AG10803 (cell line): ENCODE data around the gene GRIK1.

Source experiments
- DNase-seq: peaks from one replicate; pipeline ENCODE4 v3.0.0; 2010; ENCODE audit warnings: low read depth
- H3K4me3 ChIP-seq: 2 replicates; pipeline ENCODE4 v1.5.1; 2011; ENCODE audit warnings: mild to moderate bottlenecking, low read length, control low read depth
- CTCF ChIP-seq: conservative IDR thresholded peaks from 2 replicates; pipeline ENCODE4 v1.5.1; 2011; ENCODE audit warnings: mild to moderate bottlenecking, low read length, control low read depth, inconsistent platforms

GRIK1 gene

DNA sequence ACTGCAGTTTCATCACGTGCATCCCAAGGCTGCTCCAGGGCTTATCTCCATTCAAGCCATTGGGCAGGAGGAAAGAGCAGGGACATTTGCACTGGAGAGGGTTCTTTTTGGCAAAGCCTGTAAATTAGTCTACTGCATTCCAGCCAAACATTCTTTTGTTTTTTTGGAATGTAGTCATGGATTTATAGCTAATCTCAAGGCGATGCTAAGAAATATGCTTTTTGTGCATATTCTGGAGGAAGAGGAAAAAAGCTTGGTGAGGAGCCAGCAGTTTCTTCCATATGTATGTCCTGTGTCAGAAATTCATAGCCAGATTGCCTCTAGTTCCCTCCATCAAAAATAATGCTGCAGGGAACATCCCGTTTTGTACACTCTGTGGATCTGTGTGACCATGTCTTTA, 419.6 kb downstream of the GRIK1 start:
- DNase-seq: peak; percentile 58
- no peak for TF ChIP-seq CTCF
- H3K4me3 ChIP-seq: no peak overlapping the region

DNA sequence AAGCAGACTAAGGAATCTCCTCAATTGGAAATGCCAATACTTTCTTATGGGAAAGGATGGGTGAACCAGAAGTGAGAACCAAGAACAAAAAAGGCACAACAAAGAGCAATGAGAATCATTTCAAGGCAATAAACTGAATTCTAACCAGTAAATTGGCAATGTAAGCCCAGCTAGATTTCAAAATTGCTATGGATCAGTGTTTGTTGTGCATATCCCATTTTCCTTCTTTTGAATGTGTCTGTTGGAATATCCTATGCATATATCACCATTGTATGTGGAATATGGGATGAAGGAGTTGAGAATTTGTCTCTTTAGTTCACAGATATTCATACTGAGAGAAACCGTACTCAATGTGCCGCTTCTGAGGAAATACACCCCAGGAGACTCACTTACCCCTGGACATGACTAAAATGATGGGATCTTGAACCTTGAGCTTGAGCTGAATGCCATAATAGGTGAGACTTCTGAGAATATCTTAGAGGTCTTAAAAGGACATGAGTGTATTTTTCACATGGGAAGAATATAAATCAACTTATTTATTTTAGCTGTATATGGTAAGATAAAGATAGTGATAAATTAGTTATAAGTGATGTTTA, 425.0 kb downstream of the GRIK1 start:
- no peak for TF ChIP-seq CTCF
- no peak for DNase-seq
- H3K4me3 ChIP-seq: no peak overlapping the region

DNA sequence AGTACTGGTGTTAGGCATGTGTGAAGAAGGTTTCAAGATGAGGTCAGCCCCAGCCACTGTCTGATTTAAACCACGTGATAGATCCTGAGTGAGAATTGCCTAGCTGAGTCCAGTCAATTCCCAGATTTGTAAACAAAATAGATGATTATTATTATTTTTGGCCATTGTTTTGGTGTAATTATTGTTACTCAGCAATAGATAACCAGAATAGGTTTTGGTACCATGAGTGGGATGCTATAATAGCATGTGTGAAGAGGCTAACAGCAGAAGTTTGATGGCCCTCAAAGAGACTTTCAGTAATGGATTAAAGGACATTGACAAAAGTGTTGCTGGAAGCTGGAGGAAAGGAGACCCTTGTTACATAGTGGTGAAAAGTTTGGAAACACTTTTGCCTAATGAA, 426.3 kb downstream of the GRIK1 start:
- no peak overlapping the region for H3K4me3 ChIP-seq
- TF ChIP-seq CTCF: no peak
- no peak for DNase-seq

DNA sequence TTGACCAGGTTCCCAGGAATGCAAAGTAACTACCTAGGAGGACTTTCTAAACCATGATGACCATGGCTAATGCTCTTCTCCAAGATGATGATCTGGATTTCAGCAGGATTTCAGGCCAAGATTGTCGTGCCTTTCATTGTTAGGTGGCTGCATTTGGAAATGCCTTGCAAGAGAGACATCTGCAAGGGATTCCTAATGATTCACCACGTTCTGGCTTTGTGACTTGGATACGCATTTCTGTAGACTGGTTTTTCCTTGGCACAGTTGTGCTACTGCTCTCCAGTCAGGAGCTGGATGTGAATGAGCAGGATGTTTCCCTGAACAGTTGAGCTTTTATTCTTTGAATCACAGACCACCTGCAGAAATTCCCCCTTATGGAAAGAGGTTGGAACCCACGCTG, 428.7 kb downstream of the GRIK1 start:
- no peak overlapping the region for H3K4me3 ChIP-seq
- TF ChIP-seq CTCF: no peak
- peak; percentile 67 for DNase-seq

GRCh38 chr21:29509121-29509520, 430.7 kb downstream of the GRIK1 start:
- DNase-seq: no peak
- H3K4me3 ChIP-seq: no peak overlapping the region
- no peak for TF ChIP-seq CTCF

GRCh38 chr21:29508301-29508700, 431.5 kb downstream of the GRIK1 start:
- no peak for TF ChIP-seq CTCF
- DNase-seq: no peak
- H3K4me3 ChIP-seq: no peak overlapping the region

DNA sequence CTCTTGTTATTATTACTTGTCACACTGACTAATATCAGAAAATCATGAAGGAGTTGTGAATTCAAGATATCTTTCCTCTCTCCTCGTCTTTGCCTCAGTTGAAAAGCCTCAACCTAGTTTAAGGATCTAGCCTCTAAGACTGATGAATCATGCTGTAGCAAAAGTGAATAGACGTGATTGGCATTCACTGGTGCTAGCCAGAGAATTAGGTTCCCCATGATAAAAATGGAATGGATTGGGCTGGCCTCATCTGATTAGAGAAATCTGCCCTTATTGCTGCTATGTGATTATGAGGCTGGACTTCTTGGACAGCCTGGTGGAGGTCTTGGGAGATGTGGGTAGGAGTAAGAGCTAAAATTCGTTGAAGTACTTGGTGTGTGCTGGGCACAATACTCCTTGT, 432.8 kb downstream of the GRIK1 start:
- H3K4me3 ChIP-seq: no peak overlapping the region
- DNase-seq: no peak
- no peak for TF ChIP-seq CTCF
